HG03558 (cell line): ENCODE results near the gene JADE3.
"Not testable (repeated sequence)": the region's sequence is repeated elsewhere in the genome, so short reads cannot be mapped to it uniquely, and the experiment has no call there.

ENCODE experiments used
- ATAC-seq: cut with Tn5 transposase; IDR thresholded peaks from one replicate; pipeline ENCODE4 v1.9.1; 2021; ENCODE audit warnings: moderate number of reproducible peaks; ENCODE audit not compliant: unreplicated experiment; ENCODE audit errors: extremely low read depth

The JADE3 gene

DNA sequence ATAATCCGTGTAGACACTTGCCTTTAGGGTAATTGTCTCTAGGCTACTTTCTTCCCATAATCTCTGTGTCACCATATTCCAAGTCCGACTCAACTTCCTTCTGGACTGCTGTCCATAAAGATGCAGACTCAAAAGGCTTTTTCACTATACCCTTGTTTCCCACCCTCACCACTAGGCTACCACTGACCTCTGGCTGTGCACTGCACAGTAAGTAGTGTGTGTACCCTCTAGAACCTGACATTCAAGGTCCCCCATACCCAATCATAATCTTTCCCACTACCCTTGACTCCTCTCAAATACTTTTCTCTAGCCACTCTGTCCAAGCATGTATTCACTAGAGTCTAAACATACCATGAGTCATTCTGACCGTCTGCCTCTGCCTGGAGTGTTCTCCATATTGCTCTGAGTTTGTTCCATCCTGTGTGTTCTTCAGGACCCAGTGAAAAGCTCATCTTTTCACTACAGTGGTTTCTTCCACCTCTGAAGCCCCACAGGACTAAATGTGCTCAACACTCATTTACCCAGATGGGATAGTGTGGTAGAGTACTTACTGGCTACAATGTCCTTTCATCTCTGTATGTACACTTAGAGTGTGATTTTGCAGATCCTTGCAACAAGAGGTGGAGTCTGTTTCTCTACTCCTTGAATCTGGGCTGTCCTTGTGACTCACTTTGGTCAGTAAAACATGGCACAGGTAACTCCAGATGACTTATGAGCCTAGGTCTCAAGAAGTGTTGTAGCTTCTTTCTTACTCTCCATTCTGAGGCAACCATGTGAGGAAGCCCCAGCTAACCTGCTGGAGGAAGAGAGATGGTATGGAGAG is 17.4 kb downstream of the JADE3 start:
- ATAC-seq = no peak

GRCh38 chrX:46935295-46935694 is 23.1 kb downstream of the JADE3 start:
- ATAC-seq = no peak

GRCh38 chrX:46938589-46938988 is 26.4 kb downstream of the JADE3 start:
- no peak for ATAC-seq

DNA sequence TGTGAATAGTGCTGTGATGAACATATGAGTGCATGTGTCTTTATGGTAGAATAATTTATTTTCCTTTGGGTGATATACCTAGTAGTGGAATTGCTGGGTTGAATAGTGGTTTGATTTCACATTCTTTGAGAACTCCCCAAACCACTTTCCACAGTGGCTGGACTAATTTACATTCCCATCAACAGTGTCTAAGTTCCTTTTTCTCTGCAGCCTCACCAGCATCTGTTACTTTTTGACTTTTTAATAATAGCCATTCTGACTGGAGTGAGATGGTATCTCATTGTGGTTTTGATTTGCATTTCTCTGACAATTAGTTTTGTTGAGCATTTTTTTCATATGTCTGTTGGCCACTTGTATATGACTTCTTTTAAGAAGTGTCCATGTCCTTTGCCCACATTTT is 29.1 kb downstream of the JADE3 start:
- ATAC-seq = no peak

- ATAC-seq = no peak
These were observed 40.9 kb downstream of the JADE3 start for GRCh38 chrX:46953137-46953527.

GRCh38 chrX:46953597-46953996 is 41.4 kb downstream of the JADE3 start:
- ATAC-seq = no peak

DNA sequence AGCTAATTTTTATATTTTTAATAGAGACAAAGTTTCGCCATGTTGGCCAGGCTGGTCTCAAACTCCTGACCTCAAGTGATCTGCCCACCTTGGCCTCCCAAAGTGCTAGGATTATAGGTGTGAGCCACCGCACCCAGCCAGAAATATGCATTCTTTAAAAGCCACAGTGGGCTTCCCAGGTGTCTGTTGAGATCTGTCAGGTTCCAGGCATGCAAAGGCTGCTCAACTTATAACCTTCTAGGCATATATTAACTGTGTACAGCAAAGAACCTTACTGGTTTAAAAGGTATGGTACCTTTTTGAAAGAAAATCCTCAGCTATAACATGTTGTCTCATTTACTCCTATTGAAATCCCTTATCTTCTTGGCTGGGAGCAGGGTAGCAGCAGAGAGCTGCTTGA is 42.5 kb downstream of the JADE3 start:
- no peak for ATAC-seq

- not testable (repeated sequence) for ATAC-seq
These were observed 44.4 kb downstream of the JADE3 start for GRCh38 chrX:46956589-46956988.

- ATAC-seq = no peak
These were observed 45.1 kb downstream of the JADE3 start for GRCh38 chrX:46957297-46957696.

DNA sequence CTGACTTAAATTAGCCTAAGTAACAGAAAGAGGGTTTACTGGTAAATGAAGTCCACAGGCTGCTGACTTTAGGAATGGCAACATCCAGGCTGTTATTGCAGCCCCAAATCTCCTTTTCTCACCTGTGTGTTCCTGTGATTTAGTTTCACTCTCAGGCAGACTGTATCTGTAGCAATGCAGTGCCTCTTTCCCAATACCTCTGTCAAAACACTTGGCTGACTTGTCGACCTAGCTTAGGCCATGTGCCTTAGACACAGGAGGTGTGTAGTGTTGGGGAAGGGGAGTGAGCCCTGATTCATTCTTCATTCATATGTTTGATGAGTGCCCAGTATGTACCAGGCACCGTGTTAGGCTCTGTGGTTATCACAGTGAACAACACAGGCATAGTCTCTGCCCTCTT is 46.9 kb downstream of the JADE3 start:
- no peak for ATAC-seq

DNA sequence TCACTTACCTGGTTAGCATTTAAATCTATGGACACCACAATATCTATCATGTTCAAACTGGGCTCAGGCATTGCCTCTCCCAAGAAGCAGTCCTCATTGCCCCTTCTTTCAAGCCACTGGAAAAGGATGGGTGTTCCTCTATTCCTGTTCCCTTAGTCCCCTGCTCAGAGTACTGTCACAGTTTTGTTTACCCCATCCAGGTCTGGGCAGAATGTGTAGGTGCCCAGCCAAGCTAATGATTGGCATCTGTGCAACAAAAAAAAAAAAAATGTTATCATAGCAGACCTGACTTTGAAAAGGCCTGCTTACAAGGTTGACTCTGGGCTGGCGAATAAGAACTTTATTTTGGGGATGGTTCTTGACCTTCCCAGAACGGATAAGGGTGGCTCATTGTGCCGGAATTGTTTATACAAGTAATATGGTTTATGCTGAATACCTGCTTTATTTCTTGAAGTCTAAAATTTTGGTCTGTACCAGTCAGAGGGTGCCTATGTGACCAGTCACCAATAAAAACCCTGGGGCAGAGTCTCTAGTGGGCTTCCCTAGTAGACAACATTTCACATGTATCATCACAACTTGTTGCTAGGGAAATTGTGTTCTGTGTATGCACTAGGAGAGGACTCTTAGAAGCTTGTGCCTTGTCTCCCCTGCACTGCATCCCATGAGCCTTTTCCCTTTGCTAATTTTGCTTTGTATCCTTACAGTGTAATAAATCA is 47.9 kb downstream of the JADE3 start:
- ATAC-seq = no peak

DNA sequence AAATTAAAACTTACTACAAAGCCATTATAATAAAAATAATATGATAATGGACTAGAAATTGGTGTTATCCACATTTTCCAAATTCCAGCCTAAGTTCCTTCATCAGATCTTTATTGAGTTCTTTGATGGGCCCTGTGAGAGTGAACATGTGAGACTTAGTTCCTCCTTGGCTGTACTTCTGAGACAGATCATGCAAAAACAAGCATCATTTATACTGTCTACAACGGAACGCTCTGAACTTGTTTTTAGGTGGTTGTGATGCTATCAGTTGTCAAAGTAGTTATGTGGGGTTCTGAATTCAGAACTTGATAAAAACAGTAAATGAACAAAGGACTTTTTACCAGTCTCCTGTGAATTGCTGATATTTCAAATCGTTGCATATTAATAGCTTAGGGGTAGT is 48.9 kb downstream of the JADE3 start:
- no peak for ATAC-seq

DNA sequence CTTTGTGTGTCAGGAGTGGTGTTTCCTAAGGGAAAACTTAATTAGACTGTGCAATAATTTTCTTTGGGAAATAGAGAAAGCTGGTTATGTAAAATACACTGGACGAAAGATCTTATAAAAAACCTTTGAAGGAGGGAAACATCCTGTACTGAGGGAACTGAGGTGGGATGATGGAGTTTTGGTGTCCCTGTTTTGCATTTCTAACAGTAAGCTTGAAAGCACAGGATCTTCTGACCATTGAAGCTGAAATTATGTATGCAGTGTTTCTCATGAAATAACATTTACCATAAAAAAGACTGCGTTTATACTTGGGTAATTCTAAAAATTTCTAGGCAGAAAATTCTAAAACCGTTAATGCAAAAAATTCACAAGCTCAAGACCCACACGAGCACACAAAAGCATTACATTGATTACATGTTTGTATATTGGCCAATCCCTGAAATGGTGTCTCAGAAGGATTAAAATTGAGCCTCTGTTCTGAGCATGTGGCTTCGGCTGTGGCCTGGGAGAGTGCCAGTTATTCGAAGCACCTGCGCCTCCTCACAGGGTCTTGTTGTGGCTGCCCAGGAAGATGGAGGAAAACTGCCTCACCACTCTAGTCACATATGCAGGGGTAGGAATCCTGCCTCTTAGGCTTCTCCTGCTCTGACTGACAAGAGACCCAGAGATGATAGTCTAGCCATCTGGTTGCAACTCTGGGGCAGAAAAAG is 49.5 kb downstream of the JADE3 start:
- no peak for ATAC-seq

- ATAC-seq = no peak
These were observed 53.0 kb downstream of the JADE3 start for GRCh38 chrX:46965125-46965758.

GRCh38 chrX:46967547-46967946 is 55.3 kb downstream of the JADE3 start:
- peak; percentile 43 for ATAC-seq

DNA sequence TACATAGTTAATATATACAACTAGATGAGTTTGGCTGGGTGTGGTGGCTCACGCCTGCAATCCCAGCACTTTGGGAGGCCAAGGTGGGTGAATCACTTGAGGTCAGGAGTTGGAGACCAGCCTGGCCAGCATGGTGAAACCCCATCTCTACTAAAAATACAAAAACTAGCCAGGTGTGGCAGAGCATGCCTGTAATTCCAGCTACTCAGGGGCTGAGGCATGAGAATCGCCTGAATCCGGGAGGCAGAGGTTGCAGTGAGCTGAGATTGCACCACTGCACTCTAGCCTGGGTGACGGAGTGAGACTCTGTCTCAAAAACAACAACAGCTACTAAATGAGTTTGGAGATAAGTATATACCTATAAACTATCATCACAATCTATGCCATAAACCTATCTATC is 64.8 kb downstream of the JADE3 start:
- not testable (repeated sequence) for ATAC-seq

GRCh38 chrX:46978341-46979291 is 66.4 kb downstream of the JADE3 start:
- no peak for ATAC-seq

DNA sequence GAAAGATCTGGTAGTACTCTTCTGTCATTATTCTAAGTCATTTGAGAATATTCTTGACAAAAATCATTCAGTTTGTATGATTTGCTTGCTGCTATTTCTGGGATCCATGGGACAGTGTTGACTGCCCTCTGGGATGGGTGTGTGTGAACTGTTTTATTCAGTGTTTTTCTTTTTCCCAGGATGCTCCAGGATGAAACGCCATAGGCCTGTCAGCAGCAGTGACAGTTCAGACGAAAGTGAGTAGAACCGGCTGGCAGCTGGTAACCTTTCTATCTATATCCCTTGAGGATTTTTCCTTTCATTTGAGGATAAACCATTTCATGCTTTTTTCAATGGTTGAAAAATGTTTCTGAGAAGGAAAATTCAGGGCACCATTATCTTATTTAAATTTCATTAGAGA is 72.5 kb downstream of the JADE3 start:
- no peak for ATAC-seq

DNA sequence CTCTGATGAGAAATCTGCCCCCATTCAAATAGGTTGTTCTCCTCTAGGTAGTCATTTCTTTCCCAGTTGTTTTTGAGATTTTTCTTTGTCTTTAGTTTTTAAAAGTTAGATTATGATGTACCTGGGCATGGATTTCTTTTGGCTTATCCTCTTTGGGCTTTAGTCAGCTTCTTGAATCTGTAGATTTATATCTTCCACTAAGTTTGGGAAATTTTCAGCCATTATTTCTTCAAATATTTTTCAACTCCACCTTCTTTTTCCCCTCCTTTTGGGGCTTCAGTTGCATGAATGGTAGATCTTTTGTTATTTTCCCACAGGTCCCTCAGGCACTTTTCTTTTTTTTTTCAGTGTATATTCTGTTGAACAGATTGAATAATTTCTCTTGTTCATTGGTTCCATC is 77.3 kb downstream of the JADE3 start:
- no peak for ATAC-seq

GRCh38 chrX:46991664-46992063 is 79.4 kb downstream of the JADE3 start:
- ATAC-seq = no peak
